Measurements from ENCODE around the gene NDUFS5.

GRCh38 chr1:39047374-39048229 lies 21.5 kb downstream of the NDUFS5 start:
- TF ChIP-seq POLR2A (IDR thresholded peaks at IDR 0.05), result no peak
- TF ChIP-seq, protein P1, sequence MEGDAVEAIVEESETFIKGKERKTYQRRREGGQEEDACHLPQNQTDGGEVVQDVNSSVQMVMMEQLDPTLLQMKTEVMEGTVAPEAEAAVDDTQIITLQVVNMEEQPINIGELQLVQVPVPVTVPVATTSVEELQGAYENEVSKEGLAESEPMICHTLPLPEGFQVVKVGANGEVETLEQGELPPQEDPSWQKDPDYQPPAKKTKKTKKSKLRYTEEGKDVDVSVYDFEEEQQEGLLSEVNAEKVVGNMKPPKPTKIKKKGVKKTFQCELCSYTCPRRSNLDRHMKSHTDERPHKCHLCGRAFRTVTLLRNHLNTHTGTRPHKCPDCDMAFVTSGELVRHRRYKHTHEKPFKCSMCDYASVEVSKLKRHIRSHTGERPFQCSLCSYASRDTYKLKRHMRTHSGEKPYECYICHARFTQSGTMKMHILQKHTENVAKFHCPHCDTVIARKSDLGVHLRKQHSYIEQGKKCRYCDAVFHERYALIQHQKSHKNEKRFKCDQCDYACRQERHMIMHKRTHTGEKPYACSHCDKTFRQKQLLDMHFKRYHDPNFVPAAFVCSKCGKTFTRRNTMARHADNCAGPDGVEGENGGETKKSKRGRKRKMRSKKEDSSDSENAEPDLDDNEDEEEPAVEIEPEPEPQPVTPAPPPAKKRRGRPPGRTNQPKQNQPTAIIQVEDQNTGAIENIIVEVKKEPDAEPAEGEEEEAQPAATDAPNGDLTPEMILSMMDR (IDR thresholded peaks at IDR 0.05), result no peak

All from sigmoid colon (tissue), 3 donors.